ENCODE results near the gene CALN1. TPM values are rescaled to one million over a fixed set of nuclear protein-coding genes. Genes with fewer than 3 reads are reported as not detected.

CALN1 gene
- total RNA-seq, 4 donors from 2014 or later, result under 0.01 to 1.2 (median 0.22) TPM; not detected in 1

DNA sequence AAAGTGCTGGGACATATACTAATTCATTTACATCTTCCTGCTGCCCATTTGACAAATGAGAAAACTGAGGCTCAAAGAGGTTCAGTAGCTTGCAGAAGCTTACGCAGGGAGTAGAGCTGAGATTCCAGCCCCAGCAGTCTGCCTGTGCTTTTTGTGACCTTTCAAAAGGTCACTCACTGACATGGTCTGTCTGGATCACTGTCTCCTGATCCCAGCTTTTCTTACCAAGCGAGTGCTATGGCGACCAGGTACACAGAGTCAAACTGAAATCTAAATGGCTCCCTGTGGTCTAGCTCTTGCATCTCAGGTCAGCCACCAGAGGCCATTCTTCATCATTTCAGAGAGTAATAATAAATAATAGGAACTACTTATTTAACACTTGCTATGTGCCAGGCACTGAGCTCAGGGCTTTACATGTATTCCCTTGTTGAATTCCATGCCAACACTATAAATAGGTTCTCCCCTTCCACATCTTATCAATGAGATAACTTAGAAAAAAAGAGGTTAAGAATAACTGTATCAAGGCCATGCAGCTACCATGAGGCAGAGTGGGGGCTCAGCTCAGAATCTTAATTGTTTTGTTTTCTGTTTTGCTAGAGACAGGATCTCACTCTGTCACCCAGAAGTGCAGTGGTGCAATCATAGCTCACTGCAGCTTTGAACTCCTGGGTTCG is 381.0 kb downstream of the CALN1 start:
- WGBS, 2 donors, result 80 to 94% methylated on average over 4 of the region's 4 CpGs

DNA sequence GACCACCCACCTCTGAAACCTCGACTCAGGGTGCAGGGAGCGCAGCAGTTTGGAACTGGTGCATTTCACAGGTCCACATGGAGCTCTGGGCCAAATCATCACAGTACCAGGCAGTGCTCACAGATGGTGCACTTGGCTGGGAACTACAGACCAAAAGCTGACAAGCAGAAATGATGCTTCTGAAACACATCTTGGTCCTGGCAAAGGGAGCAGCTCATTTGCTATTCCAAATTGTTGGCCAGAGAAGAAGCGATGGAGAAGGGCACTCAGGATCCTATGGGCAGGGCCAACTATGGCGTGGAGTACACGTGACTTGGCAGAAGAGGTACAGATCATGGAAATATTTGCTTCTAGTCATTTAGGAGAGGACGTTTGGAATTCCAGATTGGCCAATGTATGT is 383.9 kb downstream of the CALN1 start:
- Histone ChIP-seq H3K9me3 (peaks cover 0 to 18% (median 0%) of the 10 kb centered on the region in 4 donors), H3K4me1 (no peaks in the 10 kb centered on the region), H3K27ac (no peak overlapping the region), H3K4me3 (no peak overlapping the region), H3K27me3 (no peaks in the 10 kb centered on the region), H3K36me3 (no peaks in the 10 kb centered on the region)
- no peak for DNase-seq (ENCODE audit: low spot score in 2 of 2)
- TF ChIP-seq EP300 (IDR thresholded peaks at IDR 0.05) (no peak), POLR2A (IDR thresholded peaks at IDR 0.05) (no peak)
- TF ChIP-seq, protein P1, sequence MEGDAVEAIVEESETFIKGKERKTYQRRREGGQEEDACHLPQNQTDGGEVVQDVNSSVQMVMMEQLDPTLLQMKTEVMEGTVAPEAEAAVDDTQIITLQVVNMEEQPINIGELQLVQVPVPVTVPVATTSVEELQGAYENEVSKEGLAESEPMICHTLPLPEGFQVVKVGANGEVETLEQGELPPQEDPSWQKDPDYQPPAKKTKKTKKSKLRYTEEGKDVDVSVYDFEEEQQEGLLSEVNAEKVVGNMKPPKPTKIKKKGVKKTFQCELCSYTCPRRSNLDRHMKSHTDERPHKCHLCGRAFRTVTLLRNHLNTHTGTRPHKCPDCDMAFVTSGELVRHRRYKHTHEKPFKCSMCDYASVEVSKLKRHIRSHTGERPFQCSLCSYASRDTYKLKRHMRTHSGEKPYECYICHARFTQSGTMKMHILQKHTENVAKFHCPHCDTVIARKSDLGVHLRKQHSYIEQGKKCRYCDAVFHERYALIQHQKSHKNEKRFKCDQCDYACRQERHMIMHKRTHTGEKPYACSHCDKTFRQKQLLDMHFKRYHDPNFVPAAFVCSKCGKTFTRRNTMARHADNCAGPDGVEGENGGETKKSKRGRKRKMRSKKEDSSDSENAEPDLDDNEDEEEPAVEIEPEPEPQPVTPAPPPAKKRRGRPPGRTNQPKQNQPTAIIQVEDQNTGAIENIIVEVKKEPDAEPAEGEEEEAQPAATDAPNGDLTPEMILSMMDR (IDR thresholded peaks at IDR 0.05), result no peak
- WGBS, 2 donors, result 85 to 89% methylated on average over 6 of the region's 6 CpGs

More for the DNA sequence above, 381.0 kb downstream of the CALN1 start:
- Histone ChIP-seq H3K4me1 (no peaks in the 10 kb centered on the region), H3K36me3 (no peaks in the 10 kb centered on the region), H3K4me3 (no peak overlapping the region), H3K27ac (no peak overlapping the region), H3K27me3 (no peaks in the 10 kb centered on the region), H3K9me3 (peaks cover 0 to 33% (median 0%) of the 10 kb centered on the region in 4 donors)
- DNase-seq (ENCODE audit: low spot score in 2 of 2), result no peak
- no peak for TF ChIP-seq EP300 (IDR thresholded peaks at IDR 0.05)

DNA sequence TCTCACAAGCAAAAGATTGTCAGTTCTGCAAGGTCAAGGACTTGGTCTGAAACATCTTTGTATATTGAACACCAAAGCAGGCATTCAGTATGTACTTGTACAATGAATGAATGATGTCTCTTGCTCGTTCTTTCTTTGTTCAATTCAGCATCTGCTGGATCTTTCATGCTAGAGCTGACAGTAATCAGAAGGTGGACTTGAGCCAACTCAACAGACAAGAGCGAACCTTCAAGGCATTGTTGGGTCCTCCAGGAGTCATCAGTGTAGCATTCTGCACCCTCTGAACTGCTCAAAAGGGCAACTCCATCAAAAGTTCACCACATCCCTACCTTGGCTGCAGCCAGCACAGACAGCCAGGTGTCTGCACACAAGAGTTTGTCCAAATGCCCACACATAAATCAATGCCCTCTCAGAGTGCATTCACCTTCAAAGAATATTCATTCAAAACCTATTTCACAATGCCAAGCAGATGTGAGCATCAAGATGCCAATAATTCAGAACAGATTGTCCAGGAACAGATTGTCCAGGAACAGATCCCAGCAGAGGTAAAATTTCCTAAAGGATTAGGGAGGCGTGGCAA is 386.7 kb downstream of the CALN1 start:
- no peaks in the 10 kb centered on the region for H3K27me3 ChIP-seq
- peaks cover 0 to 26% (median 0%) of the 10 kb centered on the region in 4 donors for H3K9me3 ChIP-seq
- H3K4me1 ChIP-seq, result no peaks in the 10 kb centered on the region
- no peaks in the 10 kb centered on the region for H3K36me3 ChIP-seq
- H3K27ac ChIP-seq, result no peak overlapping the region
- no peak overlapping the region for H3K4me3 ChIP-seq
- WGBS, 2 donors, result 59 to 74% methylated on average over 3 of the region's 3 CpGs
- TF ChIP-seq EP300 (IDR thresholded peaks at IDR 0.05), result no peak
- TF ChIP-seq POLR2A (IDR thresholded peaks at IDR 0.05), result no peak
- TF ChIP-seq, protein P1 (IDR thresholded peaks at IDR 0.05), result no peak
- no peak for DNase-seq (ENCODE audit: low spot score in 2 of 2)

DNA sequence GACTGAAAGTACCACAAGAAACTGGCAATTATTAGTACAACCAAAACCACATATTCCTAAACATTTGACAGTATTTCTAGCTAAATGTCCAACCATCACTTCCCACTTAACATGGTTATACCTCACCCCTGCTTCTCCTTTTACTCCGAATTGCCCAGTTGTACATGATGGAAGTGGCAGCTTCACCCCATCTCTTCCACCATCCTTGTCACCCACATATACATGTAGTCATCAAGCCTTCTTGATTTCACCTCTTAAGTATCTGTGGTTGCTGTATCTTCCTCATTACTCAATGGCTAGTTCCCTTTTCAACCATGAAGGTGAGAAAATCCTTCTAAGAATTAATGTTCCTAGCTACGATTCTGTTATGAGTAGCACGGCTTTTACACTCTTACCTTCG is 388.2 kb downstream of the CALN1 start:
- 86 to 92% methylated on average over 4 of the region's 4 CpGs for WGBS, 2 donors
- H3K4me3 ChIP-seq, result no peak overlapping the region
- no peak for DNase-seq (ENCODE audit: low spot score in 2 of 2)
- no peaks in the 10 kb centered on the region for H3K27me3 ChIP-seq
- H3K27ac ChIP-seq, result no peak overlapping the region
- TF ChIP-seq, protein P1 (IDR thresholded peaks at IDR 0.05), result no peak
- TF ChIP-seq EP300 (IDR thresholded peaks at IDR 0.05) (no peak), POLR2A (IDR thresholded peaks at IDR 0.05) (no peak)
- H3K36me3 ChIP-seq, result no peaks in the 10 kb centered on the region
- peaks cover 0 to 30% (median 0%) of the 10 kb centered on the region in 4 donors for H3K9me3 ChIP-seq
- no peaks in the 10 kb centered on the region for H3K4me1 ChIP-seq

DNA sequence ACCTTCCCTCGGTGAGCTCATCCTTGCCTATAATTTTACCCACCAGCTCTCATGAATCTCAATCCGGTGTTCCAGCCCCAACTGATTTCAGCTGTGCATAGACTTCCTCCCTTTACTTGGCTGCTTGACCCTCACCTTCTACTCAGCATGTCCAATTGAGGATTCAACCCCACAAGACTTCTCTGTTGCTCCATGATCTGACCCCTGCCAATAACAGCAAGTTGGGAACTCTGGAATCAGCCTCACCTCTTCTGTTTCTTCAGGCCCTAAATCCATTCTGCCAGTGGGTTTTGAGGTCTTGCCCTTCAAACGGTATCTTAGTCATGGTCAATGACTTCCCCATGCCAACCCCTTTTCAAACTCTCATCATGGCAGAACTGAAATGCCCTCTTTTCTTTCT is 390.4 kb downstream of the CALN1 start:
- DNase-seq (ENCODE audit: low spot score in 2 of 2), result no peak
- TF ChIP-seq POLR2A (IDR thresholded peaks at IDR 0.05) (no peak), EP300 (IDR thresholded peaks at IDR 0.05) (no peak)
- TF ChIP-seq, protein P1 (IDR thresholded peaks at IDR 0.05), result no peak
- H3K27ac ChIP-seq, result no peak overlapping the region
- 68 to 84% methylated on average over 3 of the region's 3 CpGs for WGBS, 2 donors
- H3K9me3 ChIP-seq, result peaks cover 0 to 18% (median 0%) of the 10 kb centered on the region in 4 donors
- H3K4me3 ChIP-seq, result no peak overlapping the region
- no peaks in the 10 kb centered on the region for H3K36me3 ChIP-seq
- no peaks in the 10 kb centered on the region for H3K4me1 ChIP-seq
- no peaks in the 10 kb centered on the region for H3K27me3 ChIP-seq
